H9 (cell line): ENCODE measurements around the gene ERC2. TPM values are rescaled to one million over a fixed set of nuclear protein-coding genes. Genes with fewer than 3 reads are reported as not detected.

Source experiments
- DNase-seq: peaks from one replicate; pipeline ENCODE4 v3.0.0-alpha.2; 2017
- H2AFZ ChIP-seq: one replicate; pipeline ENCODE4 v1.6.1; 2013; ENCODE audit warnings: mild to moderate bottlenecking, low read length, control low read depth, moderate library complexity
- H2AK5ac ChIP-seq: 2 replicates; pipeline ENCODE4 v1.6.1; 2013; ENCODE audit warnings: low read length, control low read depth, mixed read lengths; ENCODE audit not compliant: insufficient read length
- H2BK120ac ChIP-seq: one replicate; pipeline ENCODE4 v1.6.1; 2013; ENCODE audit warnings: low read depth, mild to moderate bottlenecking, low read length, control low read depth, inconsistent platforms; ENCODE audit not compliant: poor library complexity, severe bottlenecking
- H2BK12ac ChIP-seq: 2 replicates; pipeline ENCODE4 v1.6.1; 2013; ENCODE audit warnings: low read length, control low read depth, mixed read lengths, low read depth; ENCODE audit not compliant: insufficient read length
- H2BK15ac ChIP-seq: 2 replicates; pipeline ENCODE4 v1.6.1; 2013; ENCODE audit warnings: low read depth, low read length, control low read depth
- H2BK20ac ChIP-seq: one replicate; pipeline ENCODE4 v1.6.1; 2013; ENCODE audit warnings: low read depth, mild to moderate bottlenecking, low read length, control low read depth, inconsistent platforms; ENCODE audit not compliant: poor library complexity, severe bottlenecking
- H2BK5ac ChIP-seq: 2 replicates; pipeline ENCODE4 v1.6.1; 2013; ENCODE audit warnings: low read length, control low read depth, mixed read lengths; ENCODE audit not compliant: insufficient read length
- H3K14ac ChIP-seq: 2 replicates; pipeline ENCODE4 v1.6.1; 2013; ENCODE audit warnings: low read length, control low read depth; ENCODE audit not compliant: insufficient read depth
- H3K18ac ChIP-seq: 2 replicates; pipeline ENCODE4 v1.6.1; 2013; ENCODE audit warnings: low read depth, mild to moderate bottlenecking, mixed read lengths, low read length, control low read depth; ENCODE audit not compliant: insufficient read length
- H3K23ac ChIP-seq: 2 replicates; pipeline ENCODE4 v1.6.1; 2013; ENCODE audit warnings: low read length, control low read depth, mixed read lengths, low read depth; ENCODE audit not compliant: insufficient read length
- H3K23me2 ChIP-seq: 2 replicates; pipeline ENCODE4 v1.6.1; 2013; ENCODE audit warnings: low read depth, mild to moderate bottlenecking, mixed read lengths, low read length, control low read depth; ENCODE audit not compliant: insufficient read length, poor library complexity, severe bottlenecking
- H3K27ac ChIP-seq: 2 replicates; pipeline ENCODE4 v1.5.1; 2013; ENCODE audit warnings: low read length, control low read depth, mixed read lengths, low read depth; ENCODE audit not compliant: insufficient read length
- H3K27me3 ChIP-seq: 2 replicates; pipeline ENCODE4 v1.6.1; 2013; ENCODE audit warnings: low read length, control low read depth, inconsistent platforms; ENCODE audit not compliant: insufficient read depth
- H3K4ac ChIP-seq: 2 replicates; pipeline ENCODE4 v1.6.1; 2013; ENCODE audit warnings: low read depth, mild to moderate bottlenecking, control low read depth, inconsistent platforms, low read length, moderate library complexity
- H3K4me1 ChIP-seq: 2 replicates; pipeline ENCODE4 v1.6.1; 2013; ENCODE audit warnings: low read length, control low read depth, inconsistent platforms; ENCODE audit not compliant: insufficient read depth
- H3K4me2 ChIP-seq: 2 replicates; pipeline ENCODE4 v1.6.1; 2013; ENCODE audit warnings: low read length, control low read depth, mixed read lengths; ENCODE audit not compliant: insufficient read length, insufficient read depth
- H3K56ac ChIP-seq: 2 replicates; pipeline ENCODE4 v1.6.1; 2013; ENCODE audit warnings: low read depth, mild to moderate bottlenecking, mixed read lengths, low read length, control low read depth; ENCODE audit not compliant: insufficient read length
- H3K79me1 ChIP-seq: 2 replicates; pipeline ENCODE4 v1.6.1; 2013; ENCODE audit warnings: low read depth, mild to moderate bottlenecking, moderate library complexity, low read length, control low read depth, inconsistent platforms; ENCODE audit not compliant: insufficient read depth, poor library complexity, severe bottlenecking
- H3K79me2 ChIP-seq: 2 replicates; pipeline ENCODE4 v1.6.1; 2013; ENCODE audit warnings: low read length, control low read depth, inconsistent platforms; ENCODE audit not compliant: insufficient read depth
- H3K9ac ChIP-seq: 2 replicates; pipeline ENCODE4 v1.6.1; 2013; ENCODE audit warnings: low read length, control low read depth, mixed read lengths; ENCODE audit not compliant: insufficient read length; ENCODE audit errors: extremely low read depth
- H3K9me3 ChIP-seq: one replicate; pipeline ENCODE4 v1.6.1; 2013; ENCODE audit warnings: low read depth, low read length, inconsistent platforms; ENCODE audit not compliant: control insufficient read depth
- H3T11ph ChIP-seq: one replicate; pipeline ENCODE4 v1.6.1; 2013; ENCODE audit warnings: mild to moderate bottlenecking, low read length, control low read depth, inconsistent platforms
- H4K20me1 ChIP-seq: one replicate; pipeline ENCODE4 v1.6.1; 2013; ENCODE audit not compliant: control insufficient read depth, insufficient read length, insufficient read depth
- H4K5ac ChIP-seq: 2 replicates; pipeline ENCODE4 v1.6.1; 2013; ENCODE audit warnings: low read depth, mild to moderate bottlenecking, mixed read lengths, low read length, control low read depth; ENCODE audit not compliant: insufficient read length
- H4K8ac ChIP-seq: replicated peaks from 2 replicates; pipeline ENCODE4 v1.6.1; 2013; ENCODE audit warnings: low read length, control low read depth, mixed read lengths, low read depth; ENCODE audit not compliant: insufficient read length
- H4K91ac ChIP-seq: 2 replicates; pipeline ENCODE4 v1.6.1; 2013; ENCODE audit warnings: low read depth, mild to moderate bottlenecking, moderate library complexity, mixed read lengths, low read length, control low read depth; ENCODE audit not compliant: insufficient read length
- H3K27ac Mint-ChIP-seq, 3 experiments: 2 replicates in 2 of 3; 3 replicates in 1 of 3; pipeline ENCODE4 v1.8.0; 2020 to 2021; ENCODE audit warnings: mixed read lengths in 3 of 3, mild to moderate bottlenecking in 1 of 3, moderate library complexity in 1 of 3
- H3K27me3 Mint-ChIP-seq: 2 replicates; pipeline ENCODE4 v1.8.0; 2021; ENCODE audit warnings: low read depth, mild to moderate bottlenecking, moderate library complexity, mixed read lengths
- H3K36me3 Mint-ChIP-seq, 3 experiments: 2 replicates in 2 of 3; 3 replicates in 1 of 3; pipeline ENCODE4 v1.8.0; 2020 to 2021; ENCODE audit warnings: low read depth in 3 of 3, mixed read lengths in 3 of 3; ENCODE audit not compliant: insufficient read depth in 1 of 3
- H3K4me1 Mint-ChIP-seq, 2 experiments: 2 replicates each; pipeline ENCODE4 v1.8.0; 2020; ENCODE audit warnings: mixed read lengths in 2 of 2
- H3K4me3 Mint-ChIP-seq, 2 experiments: 2 replicates in 1 of 2; 3 replicates in 1 of 2; pipeline ENCODE4 v1.8.0; 2020 to 2021; ENCODE audit warnings: mild to moderate bottlenecking in 2 of 2, mixed read lengths in 2 of 2, moderate library complexity in 1 of 2
- H3K9me3 Mint-ChIP-seq, 2 experiments: 2 replicates in 1 of 2; 3 replicates in 1 of 2; pipeline ENCODE4 v1.8.0; 2020; ENCODE audit warnings: mild to moderate bottlenecking in 2 of 2, mixed read lengths in 2 of 2, moderate library complexity in 1 of 2
- WGBS: extraction: QIAGEN DNeasy Blood & Tissue Kit; methylation state at CpG from one replicate; pipeline ENCODE4 v1.1.7; 2013; ENCODE audit warnings: missing lambda C conversion rate, low lambda C conversion rate, mixed read lengths; ENCODE audit not compliant: insufficient read length; ENCODE audit errors: extremely low coverage; 5-methylcytosine and 5-hydroxymethylcytosine counted together
- total RNA-seq: library from RNA; stranded (reverse); gene quantifications from 2 replicates; pipeline ENCODE4 v1.2.1, GENCODE V29; 2021
- TF ChIP-seq, protein P1 (sequence below): fragments of 200-600 bp; sonication (generic); conservative IDR thresholded peaks from 3 replicates; pipeline ENCODE4 v1.8.0; 2021; ENCODE audit warnings: antibody characterized with exemption, mild to moderate bottlenecking

Gene ERC2
- total RNA-seq, 1 experiment from 2014 or later, result 15.4 TPM

DNA sequence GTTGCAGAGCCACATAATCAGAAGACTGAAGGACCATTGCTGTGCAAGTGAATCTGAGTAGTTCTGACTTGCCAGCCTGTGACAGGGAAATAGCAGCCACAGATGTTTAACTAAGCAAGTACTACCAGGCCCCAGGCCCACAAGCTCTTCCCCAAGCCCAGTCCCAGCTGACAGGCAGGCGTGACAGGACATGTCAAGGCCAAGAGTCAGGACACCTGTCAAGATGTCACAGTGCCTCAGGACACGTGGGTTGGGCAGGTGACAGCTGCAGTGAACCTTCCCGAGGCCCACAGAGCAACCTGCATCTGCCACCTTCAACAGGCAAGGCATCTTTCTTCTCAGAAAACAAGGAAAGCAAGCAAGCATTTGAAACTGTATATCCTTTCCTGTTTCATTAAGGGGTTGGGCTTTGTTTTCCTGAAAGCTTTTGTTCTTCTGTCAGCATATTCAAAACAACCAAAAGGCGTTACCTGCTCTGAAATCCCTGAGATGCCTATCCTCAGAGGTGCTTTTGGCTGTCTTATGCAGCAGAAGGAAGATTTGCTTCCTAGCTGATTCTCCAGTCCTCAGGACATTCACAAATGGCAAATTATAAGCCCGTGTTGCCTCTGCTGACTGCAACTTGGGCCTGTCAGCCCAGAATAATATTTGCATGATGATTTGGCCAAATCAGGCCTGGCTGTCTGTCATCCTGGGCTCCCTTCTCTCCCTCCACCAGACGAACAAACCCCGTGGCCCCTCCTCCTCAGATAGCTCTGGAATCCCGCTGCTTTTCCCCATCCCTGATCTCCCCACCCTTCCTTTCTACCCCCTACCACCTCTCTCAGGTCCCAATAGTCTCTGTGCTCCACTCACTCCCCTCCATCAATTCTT is 809.3 kb downstream of the ERC2 start:
- Histone ChIP-seq H4K20me1 (no peaks in the 10 kb centered on the region), H3K27ac (no peak overlapping the region), H3T11ph (no peak overlapping the region), H3K4ac (no peak overlapping the region), H3K23ac (no peak overlapping the region), H3K79me1 (no peaks in the 10 kb centered on the region), H3K79me2 (no peaks in the 10 kb centered on the region), H2AK5ac (no peak overlapping the region), H2BK15ac (no peak overlapping the region), H2AFZ (no peak overlapping the region), H4K91ac (no peak overlapping the region), H3K56ac (no peak overlapping the region), H3K23me2 (no peaks in the 10 kb centered on the region), H4K5ac (no peak overlapping the region), H3K4me1 (peaks cover 5% of the 10 kb centered on the region; the same call in 1 of the 2 replicates), H2BK12ac (no peak overlapping the region), H2BK20ac (no peak overlapping the region), H2BK5ac (no peak overlapping the region), H3K9me3 (no peaks in the 10 kb centered on the region), H4K8ac (no peak overlapping the region), H2BK120ac (no peak overlapping the region), H3K27me3 (no peaks in the 10 kb centered on the region), H3K4me2 (no peak overlapping the region), H3K9ac (no peak overlapping the region), H3K14ac (no peak overlapping the region; the same call in 1 of the 2 replicates), H3K18ac (no peak overlapping the region)
- no peaks in the 10 kb centered on the region for H3K9me3 Mint-ChIP-seq
- H3K4me1 Mint-ChIP-seq, result peaks cover 40 to 43% of the 10 kb centered on the region in 2 experiments
- peak; percentile 41 for DNase-seq
- no peaks in the 10 kb centered on the region for H3K27me3 Mint-ChIP-seq
- H3K4me3 Mint-ChIP-seq, result peak overlapping the region in 1 of 2 experiments; percentile 3; a peak in 1 of 5 replicates
- peak overlapping the region in 2 of 3 experiments; percentile 71; a peak in 3 of 7 replicates for H3K27ac Mint-ChIP-seq
- no CpG with 5 or more reads among the region's 8 CpGs for WGBS
- TF ChIP-seq, protein P1, sequence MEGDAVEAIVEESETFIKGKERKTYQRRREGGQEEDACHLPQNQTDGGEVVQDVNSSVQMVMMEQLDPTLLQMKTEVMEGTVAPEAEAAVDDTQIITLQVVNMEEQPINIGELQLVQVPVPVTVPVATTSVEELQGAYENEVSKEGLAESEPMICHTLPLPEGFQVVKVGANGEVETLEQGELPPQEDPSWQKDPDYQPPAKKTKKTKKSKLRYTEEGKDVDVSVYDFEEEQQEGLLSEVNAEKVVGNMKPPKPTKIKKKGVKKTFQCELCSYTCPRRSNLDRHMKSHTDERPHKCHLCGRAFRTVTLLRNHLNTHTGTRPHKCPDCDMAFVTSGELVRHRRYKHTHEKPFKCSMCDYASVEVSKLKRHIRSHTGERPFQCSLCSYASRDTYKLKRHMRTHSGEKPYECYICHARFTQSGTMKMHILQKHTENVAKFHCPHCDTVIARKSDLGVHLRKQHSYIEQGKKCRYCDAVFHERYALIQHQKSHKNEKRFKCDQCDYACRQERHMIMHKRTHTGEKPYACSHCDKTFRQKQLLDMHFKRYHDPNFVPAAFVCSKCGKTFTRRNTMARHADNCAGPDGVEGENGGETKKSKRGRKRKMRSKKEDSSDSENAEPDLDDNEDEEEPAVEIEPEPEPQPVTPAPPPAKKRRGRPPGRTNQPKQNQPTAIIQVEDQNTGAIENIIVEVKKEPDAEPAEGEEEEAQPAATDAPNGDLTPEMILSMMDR, result no peak
- no peaks in the 10 kb centered on the region for H3K36me3 Mint-ChIP-seq
